ENCODE data around the gene SLC4A9.

Gene SLC4A9

GRCh38 chr5:140345919-140346347, 14.1 kb upstream of the SLC4A9 start:
- Mint-ChIP-seq H3K9me3 (no peaks in the 10 kb centered on the region), H3K4me1 (ENCODE audit: low read depth) (peaks cover 58% of the 10 kb centered on the region), H3K4me3 (peak overlapping the region; percentile 81), H3K27me3 (peaks cover 5% of the 10 kb centered on the region), H3K27ac (no peak overlapping the region), H3K36me3 (ENCODE audit: low read depth) (peaks cover 8% of the 10 kb centered on the region)

GRCh38 chr5:140346348-140347221, 13.4 kb upstream of the SLC4A9 start, which contains the start of gene HBEGF:
HBEGF (minus strand) TSS chr5:140346603; CDS start chr5:140346328, 275 bp downstream.
- Mint-ChIP-seq H3K9me3 (no peaks in the 10 kb centered on the region), H3K4me3 (peak within 1 kb of the TSS; percentile 81), H3K27ac (no peak within 1 kb of the TSS), H3K27me3 (peaks cover 7% of the 10 kb centered on the region), H3K36me3 (ENCODE audit: low read depth) (peaks cover 8% of the 10 kb centered on the region), H3K4me1 (ENCODE audit: low read depth) (peaks cover 54% of the 10 kb centered on the region)

GRCh38 chr5:140347360-140347759, 12.6 kb upstream of the SLC4A9 start:
- H3K4me3 Mint-ChIP-seq = peak overlapping the region; percentile 76
- peaks cover 10% of the 10 kb centered on the region for H3K27me3 Mint-ChIP-seq
- peaks cover 48% of the 10 kb centered on the region for H3K4me1 Mint-ChIP-seq (ENCODE audit: low read depth)
- no peak overlapping the region for H3K27ac Mint-ChIP-seq
- H3K36me3 Mint-ChIP-seq (ENCODE audit: low read depth) = peaks cover 8% of the 10 kb centered on the region
- H3K9me3 Mint-ChIP-seq = no peaks in the 10 kb centered on the region

- no peaks in the 10 kb centered on the region for H3K9me3 Mint-ChIP-seq
- no peak overlapping the region for H3K4me3 Mint-ChIP-seq
- H3K27ac Mint-ChIP-seq = no peak overlapping the region
- peaks cover 40% of the 10 kb centered on the region for H3K4me1 Mint-ChIP-seq (ENCODE audit: low read depth)
- H3K27me3 Mint-ChIP-seq = peaks cover 10% of the 10 kb centered on the region
- H3K36me3 Mint-ChIP-seq (ENCODE audit: low read depth) = peaks cover 4% of the 10 kb centered on the region
Observed at GRCh38 chr5:140348104-140348503, 11.9 kb upstream of the SLC4A9 start.

- Mint-ChIP-seq H3K27me3 (peaks cover 10% of the 10 kb centered on the region), H3K36me3 (ENCODE audit: low read depth) (peaks cover under 1% of the 10 kb centered on the region), H3K9me3 (no peaks in the 10 kb centered on the region), H3K4me3 (no peak overlapping the region), H3K4me1 (ENCODE audit: low read depth) (peaks cover 29% of the 10 kb centered on the region), H3K27ac (no peak overlapping the region)
Observed at GRCh38 chr5:140349244-140349643, 10.8 kb upstream of the SLC4A9 start.

- Mint-ChIP-seq H3K27me3 (peaks cover 10% of the 10 kb centered on the region), H3K27ac (no peak overlapping the region), H3K4me3 (no peak overlapping the region), H3K36me3 (ENCODE audit: low read depth) (no peaks in the 10 kb centered on the region), H3K4me1 (ENCODE audit: low read depth) (peaks cover 15% of the 10 kb centered on the region), H3K9me3 (no peaks in the 10 kb centered on the region)
Observed at GRCh38 chr5:140351609-140352334, 8.2 kb upstream of the SLC4A9 start.

- Mint-ChIP-seq H3K4me3 (no peak overlapping the region), H3K27me3 (peaks cover 10% of the 10 kb centered on the region), H3K9me3 (no peaks in the 10 kb centered on the region), H3K4me1 (ENCODE audit: low read depth) (peaks cover 20% of the 10 kb centered on the region), H3K36me3 (ENCODE audit: low read depth) (no peaks in the 10 kb centered on the region), H3K27ac (no peak overlapping the region)
Observed at GRCh38 chr5:140355546-140355945, 4.4 kb upstream of the SLC4A9 start.

GRCh38 chr5:140356853-140357725, 2.9 kb upstream of the SLC4A9 start:
- no peaks in the 10 kb centered on the region for H3K9me3 Mint-ChIP-seq
- H3K27ac Mint-ChIP-seq = no peak overlapping the region
- H3K4me1 Mint-ChIP-seq (ENCODE audit: low read depth) = peaks cover 17% of the 10 kb centered on the region

GRCh38 chr5:140357726-140358093, 2.3 kb upstream of the SLC4A9 start:
- peak overlapping the region; percentile 55 for H3K4me3 Mint-ChIP-seq
- no peaks in the 10 kb centered on the region for H3K9me3 Mint-ChIP-seq
- H3K4me1 Mint-ChIP-seq (ENCODE audit: low read depth) = peaks cover 17% of the 10 kb centered on the region
- H3K27me3 Mint-ChIP-seq = peaks cover 5% of the 10 kb centered on the region
- no peak overlapping the region for H3K27ac Mint-ChIP-seq
- H3K36me3 Mint-ChIP-seq (ENCODE audit: low read depth) = no peaks in the 10 kb centered on the region

More at GRCh38 chr5:140356853-140357725, 2.9 kb upstream of the SLC4A9 start:
- H3K36me3 Mint-ChIP-seq (ENCODE audit: low read depth) = no peaks in the 10 kb centered on the region
- H3K27me3 Mint-ChIP-seq = peaks cover 5% of the 10 kb centered on the region
- H3K4me3 Mint-ChIP-seq = peak overlapping the region; percentile 55

GRCh38 chr5:140358738-140359310, 1.2 kb upstream of the SLC4A9 start:
- H3K27ac Mint-ChIP-seq = no peak overlapping the region
- peaks cover 5% of the 10 kb centered on the region for H3K27me3 Mint-ChIP-seq
- H3K36me3 Mint-ChIP-seq (ENCODE audit: low read depth) = no peaks in the 10 kb centered on the region
- peaks cover 17% of the 10 kb centered on the region for H3K4me1 Mint-ChIP-seq (ENCODE audit: low read depth)
- H3K4me3 Mint-ChIP-seq = no peak overlapping the region
- no peaks in the 10 kb centered on the region for H3K9me3 Mint-ChIP-seq

GRCh38 chr5:140360681-140361479, 886 bp downstream of the SLC4A9 start:
- H3K27me3 Mint-ChIP-seq = peaks cover 5% of the 10 kb centered on the region
- H3K27ac Mint-ChIP-seq = no peak overlapping the region
- H3K4me3 Mint-ChIP-seq = no peak overlapping the region
- peaks cover 17% of the 10 kb centered on the region for H3K4me1 Mint-ChIP-seq (ENCODE audit: low read depth)
- H3K36me3 Mint-ChIP-seq (ENCODE audit: low read depth) = no peaks in the 10 kb centered on the region
- H3K9me3 Mint-ChIP-seq = no peaks in the 10 kb centered on the region

GRCh38 chr5:140361901-140362300, 1.9 kb downstream of the SLC4A9 start:
- Mint-ChIP-seq H3K4me1 (ENCODE audit: low read depth) (peaks cover 11% of the 10 kb centered on the region), H3K27ac (no peak overlapping the region), H3K36me3 (ENCODE audit: low read depth) (no peaks in the 10 kb centered on the region), H3K9me3 (no peaks in the 10 kb centered on the region), H3K4me3 (no peak overlapping the region), H3K27me3 (peaks cover 5% of the 10 kb centered on the region)

GRCh38 chr5:140362311-140362710, 2.3 kb downstream of the SLC4A9 start:
- Mint-ChIP-seq H3K27me3 (peaks cover 5% of the 10 kb centered on the region), H3K9me3 (no peaks in the 10 kb centered on the region), H3K36me3 (ENCODE audit: low read depth) (no peaks in the 10 kb centered on the region), H3K4me3 (no peak overlapping the region), H3K27ac (no peak overlapping the region), H3K4me1 (ENCODE audit: low read depth) (peaks cover 7% of the 10 kb centered on the region)
